DOHH2 (cell line): ENCODE measurements around the gene SYNGR1.

Source experiments
- EZH2phosphoT487 ChIP-seq: fragments of 200-600 bp; sonication (generic); IDR thresholded peaks from 2 replicates; pipeline ENCODE4 v1.6.1; 2017; ENCODE audit warnings: borderline replicate concordance, mild to moderate bottlenecking, antibody characterized with exemption, low read length, moderate library complexity, mixed read lengths
- TF ChIP-seq, protein P1 (sequence below): fragments of 200-600 bp; sonication (generic); IDR thresholded peaks from one replicate; pipeline ENCODE4 v1.5.1; 2014; ENCODE audit warnings: antibody characterized with exemption, mild to moderate bottlenecking, low read depth, low read length; ENCODE audit not compliant: poor library complexity, severe bottlenecking

DNA sequence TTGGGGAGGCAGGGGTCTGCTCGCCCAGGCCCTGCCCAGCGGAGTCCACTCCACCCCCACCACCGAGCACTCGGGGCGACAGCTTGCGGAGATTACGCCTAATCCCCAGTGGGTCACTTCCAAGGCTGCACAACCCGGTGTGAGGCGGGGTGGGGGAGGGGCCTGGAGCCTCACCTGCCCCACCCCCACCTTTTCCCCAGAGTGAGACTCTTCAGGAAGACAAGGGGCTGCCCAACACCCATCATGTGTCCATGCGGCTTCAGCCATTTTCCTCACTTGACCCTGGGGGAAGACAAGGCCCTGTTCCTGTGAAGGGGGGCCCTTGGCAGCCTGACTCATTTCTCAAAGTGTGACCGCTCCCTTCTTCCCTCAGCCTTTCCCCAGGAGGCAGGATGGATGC, 12.5 kb downstream of the SYNGR1 start:
- TF ChIP-seq, protein P1, sequence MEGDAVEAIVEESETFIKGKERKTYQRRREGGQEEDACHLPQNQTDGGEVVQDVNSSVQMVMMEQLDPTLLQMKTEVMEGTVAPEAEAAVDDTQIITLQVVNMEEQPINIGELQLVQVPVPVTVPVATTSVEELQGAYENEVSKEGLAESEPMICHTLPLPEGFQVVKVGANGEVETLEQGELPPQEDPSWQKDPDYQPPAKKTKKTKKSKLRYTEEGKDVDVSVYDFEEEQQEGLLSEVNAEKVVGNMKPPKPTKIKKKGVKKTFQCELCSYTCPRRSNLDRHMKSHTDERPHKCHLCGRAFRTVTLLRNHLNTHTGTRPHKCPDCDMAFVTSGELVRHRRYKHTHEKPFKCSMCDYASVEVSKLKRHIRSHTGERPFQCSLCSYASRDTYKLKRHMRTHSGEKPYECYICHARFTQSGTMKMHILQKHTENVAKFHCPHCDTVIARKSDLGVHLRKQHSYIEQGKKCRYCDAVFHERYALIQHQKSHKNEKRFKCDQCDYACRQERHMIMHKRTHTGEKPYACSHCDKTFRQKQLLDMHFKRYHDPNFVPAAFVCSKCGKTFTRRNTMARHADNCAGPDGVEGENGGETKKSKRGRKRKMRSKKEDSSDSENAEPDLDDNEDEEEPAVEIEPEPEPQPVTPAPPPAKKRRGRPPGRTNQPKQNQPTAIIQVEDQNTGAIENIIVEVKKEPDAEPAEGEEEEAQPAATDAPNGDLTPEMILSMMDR: no peak
- TF ChIP-seq EZH2phosphoT487: no peak
